IMR-90 (cell line): Measurements from ENCODE around the gene TMEM45A. TPM values are rescaled to one million over a fixed set of nuclear protein-coding genes. Genes with fewer than 3 reads are reported as not detected.

ENCODE experiments used
- ATAC-seq: fragments of 200-7000 bp; cut with Tn5 transposase; 2 replicates; pipeline ENCODE4 v1.9.1; 2020; ENCODE audit warnings: low read depth, mild to moderate bottlenecking, moderate library complexity
- BruUV-seq: library from RNA; stranded (reverse); fragments of 400-500 nt; replicated peaks from 2 replicates; lab custom pipeline; 2021; lab: Mats Ljungman, UMichigan
- CTCF ChIA-PET: fragments of 300-600 bp; formaldehyde crosslinking; extraction: SDS; loops from one replicate; lab custom pipeline; 2021; ENCODE audit warnings: antibody characterized with exemption; lab: Yijun Ruan, JAX
- POLR2A ChIA-PET: fragments of 300-600 bp; sonication (Branson Sonifier 250); formaldehyde crosslinking; loops from one replicate; lab custom pipeline; 2022; ENCODE audit warnings: antibody characterized with exemption; ENCODE audit not compliant: unreplicated experiment; lab: Charles Lee
- DNase-seq: peaks from one replicate; pipeline ENCODE4 v3.0.0; 2013
- H2AFZ ChIP-seq: replicated peaks from 2 replicates; pipeline ENCODE3; 2013; ENCODE audit warnings: low read length, mild to moderate bottlenecking; ENCODE audit not compliant: poor library complexity
- H2AK5ac ChIP-seq: 2 replicates; pipeline ENCODE4 v1.6.1; 2013; ENCODE audit warnings: low read depth, low read length, inconsistent platforms
- H2AK9ac ChIP-seq: replicated peaks from 2 replicates; pipeline ENCODE3; 2013; ENCODE audit warnings: mild to moderate bottlenecking, low read depth, low read length, moderate library complexity; ENCODE audit not compliant: poor library complexity
- H2BK120ac ChIP-seq: 2 replicates; pipeline ENCODE4 v1.6.1; 2013; ENCODE audit warnings: low read depth, low read length, inconsistent platforms
- H2BK15ac ChIP-seq: 3 replicates; pipeline ENCODE4 v1.6.1; 2013; ENCODE audit warnings: low read depth, low read length, inconsistent platforms
- H2BK20ac ChIP-seq: 2 replicates; pipeline ENCODE4 v1.6.1; 2013; ENCODE audit warnings: low read depth, mild to moderate bottlenecking, inconsistent platforms, low read length, moderate library complexity
- H2BK5ac ChIP-seq: 2 replicates; pipeline ENCODE4 v1.6.1; 2013; ENCODE audit warnings: mild to moderate bottlenecking, low read depth, low read length, inconsistent platforms; ENCODE audit not compliant: poor library complexity, severe bottlenecking
- H3K14ac ChIP-seq: replicated peaks from 2 replicates; pipeline ENCODE4 v1.6.1; 2013; ENCODE audit warnings: low read depth, low read length, inconsistent platforms
- H3K18ac ChIP-seq: 2 replicates; pipeline ENCODE4 v1.6.1; 2013; ENCODE audit warnings: low read depth, low read length, control low read depth
- H3K23ac ChIP-seq: 2 replicates; pipeline ENCODE4 v1.6.1; 2013; ENCODE audit warnings: low read depth, low read length, inconsistent platforms
- H3K27ac ChIP-seq: 2 replicates; pipeline ENCODE4 v1.5.1; 2013; ENCODE audit warnings: mild to moderate bottlenecking, control low read depth, low read length; ENCODE audit not compliant: insufficient read depth
- H3K27me3 ChIP-seq: 2 replicates; pipeline ENCODE4 v1.6.1; 2013; ENCODE audit warnings: low read length; ENCODE audit not compliant: control insufficient read depth, insufficient read depth
- H3K36me3 ChIP-seq: 2 replicates; pipeline ENCODE4 v1.6.1; 2013; ENCODE audit warnings: low read length, mixed read lengths; ENCODE audit not compliant: control insufficient read depth, insufficient read depth
- H3K4ac ChIP-seq: 2 replicates; pipeline ENCODE4 v1.6.1; 2013; ENCODE audit warnings: low read depth, low read length, inconsistent platforms
- H3K4me1 ChIP-seq: 2 replicates; pipeline ENCODE4 v1.6.1; 2013; ENCODE audit warnings: low read length, mixed read lengths; ENCODE audit not compliant: control insufficient read depth, insufficient read depth
- H3K4me2 ChIP-seq: 2 replicates; pipeline ENCODE4 v1.6.1; 2013; ENCODE audit warnings: low read depth, mild to moderate bottlenecking, control low read depth, low read length, moderate library complexity
- H3K4me3 ChIP-seq: 2 replicates; pipeline ENCODE4 v1.5.1; 2013; ENCODE audit warnings: low read depth, mild to moderate bottlenecking, control low read depth, low read length, moderate library complexity; ENCODE audit not compliant: insufficient read depth
- H3K56ac ChIP-seq: 2 replicates; pipeline ENCODE4 v1.6.1; 2013; ENCODE audit warnings: low read length, inconsistent platforms; ENCODE audit not compliant: insufficient read depth; ENCODE audit errors: extremely low read depth
- H3K79me1 ChIP-seq, 2 experiments: 2 replicates each; pipeline ENCODE4 v1.6.1; 2013; ENCODE audit warnings: low read length in 2 of 2, inconsistent platforms in 1 of 2, low read depth in 1 of 2
- H3K9ac ChIP-seq: 2 replicates; pipeline ENCODE4 v1.6.1; 2013; ENCODE audit warnings: low read depth, low read length, control low read depth
- H3K9me1 ChIP-seq: 2 replicates; pipeline ENCODE4 v1.6.1; 2013; ENCODE audit warnings: low read length, inconsistent platforms; ENCODE audit not compliant: insufficient read depth
- H3K9me3 ChIP-seq: 2 replicates; pipeline ENCODE4 v1.6.1; 2013; ENCODE audit warnings: low read length; ENCODE audit not compliant: control insufficient read depth, insufficient read depth
- H4K20me1 ChIP-seq: 2 replicates; pipeline ENCODE4 v1.6.1; 2013; ENCODE audit warnings: low read length, inconsistent platforms; ENCODE audit not compliant: insufficient read depth
- H4K5ac ChIP-seq: 2 replicates; pipeline ENCODE4 v1.6.1; 2013; ENCODE audit warnings: mild to moderate bottlenecking, low read depth, low read length, control low read depth
- H4K8ac ChIP-seq, 2 experiments: 2 replicates each; pipeline ENCODE4 v1.6.1; 2013; ENCODE audit warnings: low read depth in 2 of 2, low read length in 2 of 2, control low read depth in 1 of 2, inconsistent platforms in 1 of 2
- H4K91ac ChIP-seq: 2 replicates; pipeline ENCODE4 v1.6.1; 2013; ENCODE audit warnings: low read depth, low read length, inconsistent platforms; ENCODE audit not compliant: insufficient read depth
- BHLHE40 ChIP-seq: fragments of 150-350 bp; IDR thresholded peaks from 2 replicates; pipeline ENCODE4 v1.6.1; 2016; ENCODE audit warnings: mild to moderate bottlenecking, low read depth, low read length
- CEBPB ChIP-seq: IDR thresholded peaks from 2 replicates; pipeline ENCODE4 v1.6.1; 2012; ENCODE audit warnings: low read depth, low read length, improper control_type of control experiment
- CHD1 ChIP-seq: IDR thresholded peaks from 2 replicates; pipeline ENCODE4 v1.6.1; 2012; ENCODE audit warnings: low read depth, low read length, improper control_type of control experiment
- FOS ChIP-seq: fragments of 150-350 bp; IDR thresholded peaks from 2 replicates; pipeline ENCODE4 v1.6.1; 2016; ENCODE audit warnings: low read depth, low read length
- MAFK ChIP-seq: IDR thresholded peaks from 2 replicates; pipeline ENCODE4 v1.6.1; 2012; ENCODE audit warnings: low read depth, low read length, improper control_type of control experiment
- MAZ ChIP-seq: IDR thresholded peaks from 2 replicates; pipeline ENCODE4 v1.6.1; 2012; ENCODE audit warnings: low read depth, mild to moderate bottlenecking, low read length, improper control_type of control experiment, moderate library complexity, borderline replicate concordance
- MXI1 ChIP-seq: IDR thresholded peaks from 2 replicates; pipeline ENCODE4 v1.6.1; 2012; ENCODE audit warnings: low read depth, mild to moderate bottlenecking, low read length, moderate library complexity, borderline replicate concordance
- NFE2L2 ChIP-seq: fragments of 150-350 bp; IDR thresholded peaks from 2 replicates; pipeline ENCODE4 v1.6.1; 2016; ENCODE audit warnings: low read depth, mild to moderate bottlenecking, low read length
- POLR2A ChIP-seq: IDR thresholded peaks from 2 replicates; pipeline ENCODE4 v1.6.1; 2012; ENCODE audit warnings: mild to moderate bottlenecking, low read depth, low read length
- RAD21 ChIP-seq: IDR thresholded peaks from 2 replicates; pipeline ENCODE4 v1.6.1; 2012; ENCODE audit warnings: low read length, improper control_type of control experiment
- RCOR1 ChIP-seq: IDR thresholded peaks from 2 replicates; pipeline ENCODE4 v1.6.1; 2012; ENCODE audit warnings: mild to moderate bottlenecking, low read length, improper control_type of control experiment; ENCODE audit not compliant: insufficient replicate concordance
- RFX5 ChIP-seq: IDR thresholded peaks from 2 replicates; pipeline ENCODE4 v1.8.0; 2012; ENCODE audit warnings: low read depth, mild to moderate bottlenecking, low read length, moderate library complexity
- SMC3 ChIP-seq: fragments of 150-350 bp; IDR thresholded peaks from 2 replicates; pipeline ENCODE4 v1.6.1; 2016; ENCODE audit warnings: low read depth, mild to moderate bottlenecking, antibody characterized with exemption, low read length, moderate library complexity
- WGBS, 2 experiments: methylation state at CpG; one replicate each; pipeline versions ENCODE4 v1.1.5 to v1.1.7; 2013; ENCODE audit warnings: missing lambda C conversion rate in 2 of 2; ENCODE audit not compliant: insufficient read length in 1 of 2; ENCODE audit errors: extremely low coverage in 2 of 2; 5-methylcytosine and 5-hydroxymethylcytosine counted together
- dilution Hi-C: fragments of 300-500 bp; cut with HindIII; formaldehyde crosslinking; loops from one replicate; pipeline ENCODE4 v1.14.3; 2018; ENCODE audit warnings: low sequenced_read_pairs; ENCODE audit not compliant: unreplicated experiment
- in situ Hi-C: fragments of 300-500 bp; cut with MboI; formaldehyde crosslinking; loops from 3 replicates; pipeline ENCODE4 v1.14.3; 2019; ENCODE audit warnings: low sequenced_read_pairs, inconsistent platforms, mixed read lengths
- intact Hi-C: fragments of 100-400 bp; cut with micrococcal nuclease; formaldehyde crosslinking; loops from 2 replicates; pipeline ENCODE4 v1.10.0; 2022
- polyA plus RNA-seq, 3 experiments: library from polyadenylated mRNA; depleted of rRNA; stranded (reverse); fragments of >200 nt; gene quantifications; 2 replicates each; pipeline ENCODE4 v1.2.3, GENCODE V29; 2012; ENCODE audit warnings: low replicate concordance in 1 of 3
- total RNA-seq: library from RNA; depleted of rRNA; stranded (reverse); fragments of >200 nt; gene quantifications from 2 replicates; pipeline ENCODE4 v1.2.3, GENCODE V29; 2012
- TF ChIP-seq, protein P1 (sequence below): conservative IDR thresholded peaks from 2 replicates; pipeline ENCODE4 v1.5.1; 2012; ENCODE audit warnings: mild to moderate bottlenecking, low read depth, low read length, improper control_type of control experiment
- TF ChIP-seq, protein P2 (sequence below): fragments of 150-350 bp; IDR thresholded peaks from 2 replicates; pipeline ENCODE4 v1.6.1; 2017; ENCODE audit warnings: mild to moderate bottlenecking, antibody characterized with exemption, low read length, low read depth
- TF ChIP-seq, protein P3 (sequence below): fragments of 150-350 bp; IDR thresholded peaks from 2 replicates; pipeline ENCODE4 v1.6.1; 2016; ENCODE audit warnings: low read depth, mild to moderate bottlenecking, low read length, moderate library complexity, borderline replicate concordance

The TMEM45A gene
- total and polyA plus RNA-seq, 2 of the 4 experiments (the other 2 are of a cell fraction): 13.6 to 21.7 TPM

DNA sequence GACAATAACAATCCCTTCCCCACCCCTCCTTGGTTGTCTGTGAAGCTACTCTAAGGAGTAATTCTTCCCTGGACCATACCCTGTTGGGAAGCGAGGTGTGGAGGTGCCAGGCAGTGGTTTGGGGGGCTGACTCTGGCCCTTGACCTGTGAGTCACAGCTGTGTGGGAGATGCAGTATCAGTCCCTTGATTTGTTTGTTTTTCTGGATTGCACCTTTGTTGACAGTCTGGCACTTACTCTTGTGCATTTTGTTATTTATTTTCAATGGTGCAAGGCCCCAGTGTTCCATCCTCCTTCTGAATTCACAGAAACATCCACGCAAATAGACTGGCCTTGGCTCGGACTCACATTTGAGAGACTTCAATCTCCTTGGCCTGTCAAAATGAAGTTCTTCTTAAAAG is 29.7 kb downstream of the TMEM45A start:
- no peak overlapping the region for H3K56ac ChIP-seq
- POLR2A ChIA-PET: no interaction called here
- H3K4me1 ChIP-seq: 0 out of 2 replicates have a peak, but pooled peaks cover 2% of the 10 kb centered on the region
- no peak overlapping the region for H3K4me2 ChIP-seq
- CTCF ChIA-PET: no interaction called here
- TF ChIP-seq POLR2A (no peak), FOS (no peak), MAZ (no peak), CHD1 (no peak), RAD21 (no peak), CEBPB (no peak), SMC3 (no peak), MAFK (no peak), MXI1 (no peak), RFX5 (no peak), NFE2L2 (no peak), BHLHE40 (no peak), RCOR1 (no peak)
- TF ChIP-seq, protein P1, sequence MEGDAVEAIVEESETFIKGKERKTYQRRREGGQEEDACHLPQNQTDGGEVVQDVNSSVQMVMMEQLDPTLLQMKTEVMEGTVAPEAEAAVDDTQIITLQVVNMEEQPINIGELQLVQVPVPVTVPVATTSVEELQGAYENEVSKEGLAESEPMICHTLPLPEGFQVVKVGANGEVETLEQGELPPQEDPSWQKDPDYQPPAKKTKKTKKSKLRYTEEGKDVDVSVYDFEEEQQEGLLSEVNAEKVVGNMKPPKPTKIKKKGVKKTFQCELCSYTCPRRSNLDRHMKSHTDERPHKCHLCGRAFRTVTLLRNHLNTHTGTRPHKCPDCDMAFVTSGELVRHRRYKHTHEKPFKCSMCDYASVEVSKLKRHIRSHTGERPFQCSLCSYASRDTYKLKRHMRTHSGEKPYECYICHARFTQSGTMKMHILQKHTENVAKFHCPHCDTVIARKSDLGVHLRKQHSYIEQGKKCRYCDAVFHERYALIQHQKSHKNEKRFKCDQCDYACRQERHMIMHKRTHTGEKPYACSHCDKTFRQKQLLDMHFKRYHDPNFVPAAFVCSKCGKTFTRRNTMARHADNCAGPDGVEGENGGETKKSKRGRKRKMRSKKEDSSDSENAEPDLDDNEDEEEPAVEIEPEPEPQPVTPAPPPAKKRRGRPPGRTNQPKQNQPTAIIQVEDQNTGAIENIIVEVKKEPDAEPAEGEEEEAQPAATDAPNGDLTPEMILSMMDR: no peak
- TF ChIP-seq, protein P2, sequence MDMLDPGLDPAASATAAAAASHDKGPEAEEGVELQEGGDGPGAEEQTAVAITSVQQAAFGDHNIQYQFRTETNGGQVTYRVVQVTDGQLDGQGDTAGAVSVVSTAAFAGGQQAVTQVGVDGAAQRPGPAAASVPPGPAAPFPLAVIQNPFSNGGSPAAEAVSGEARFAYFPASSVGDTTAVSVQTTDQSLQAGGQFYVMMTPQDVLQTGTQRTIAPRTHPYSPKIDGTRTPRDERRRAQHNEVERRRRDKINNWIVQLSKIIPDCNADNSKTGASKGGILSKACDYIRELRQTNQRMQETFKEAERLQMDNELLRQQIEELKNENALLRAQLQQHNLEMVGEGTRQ: no peak
- TF ChIP-seq, protein P3, sequence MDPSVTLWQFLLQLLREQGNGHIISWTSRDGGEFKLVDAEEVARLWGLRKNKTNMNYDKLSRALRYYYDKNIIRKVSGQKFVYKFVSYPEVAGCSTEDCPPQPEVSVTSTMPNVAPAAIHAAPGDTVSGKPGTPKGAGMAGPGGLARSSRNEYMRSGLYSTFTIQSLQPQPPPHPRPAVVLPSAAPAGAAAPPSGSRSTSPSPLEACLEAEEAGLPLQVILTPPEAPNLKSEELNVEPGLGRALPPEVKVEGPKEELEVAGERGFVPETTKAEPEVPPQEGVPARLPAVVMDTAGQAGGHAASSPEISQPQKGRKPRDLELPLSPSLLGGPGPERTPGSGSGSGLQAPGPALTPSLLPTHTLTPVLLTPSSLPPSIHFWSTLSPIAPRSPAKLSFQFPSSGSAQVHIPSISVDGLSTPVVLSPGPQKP: no peak
- H3K36me3 ChIP-seq: no peaks in the 10 kb centered on the region; the same call in 1 of the 2 replicates
- in situ Hi-C loops (no loop called here), dilution Hi-C loops (no loop called here), intact Hi-C loops (no loop called here)
- H4K20me1 ChIP-seq: no peaks in the 10 kb centered on the region
- H3K23ac ChIP-seq: no peak overlapping the region
- ATAC-seq (no peak), DNase-seq (no peak)
- H2AFZ ChIP-seq: no peak overlapping the region
- no peak overlapping the region for H4K8ac ChIP-seq
- no peaks in the 10 kb centered on the region for H3K27me3 ChIP-seq
- no peak overlapping the region for H2BK5ac ChIP-seq
- no peak overlapping the region for H2AK9ac ChIP-seq
- no peak overlapping the region for H3K14ac ChIP-seq
- BruUV-seq: no TSS peak
- no peak overlapping the region for H2BK120ac ChIP-seq
- H3K18ac ChIP-seq: no peak overlapping the region
- H3K4ac ChIP-seq: no peak overlapping the region
- no peaks in the 10 kb centered on the region for H3K9me3 ChIP-seq
- H2BK20ac ChIP-seq: no peak overlapping the region
- 100% methylated on average over 2 of the region's 3 CpGs; no CpG with 5 or more reads in 1 of the 2 experiments for WGBS, 2 experiments
- H3K9ac ChIP-seq: no peak overlapping the region
- no peak overlapping the region for H3K27ac ChIP-seq
- no peak overlapping the region for H4K5ac ChIP-seq
- no peak overlapping the region for H3K4me3 ChIP-seq
- H2AK5ac ChIP-seq: no peak overlapping the region
- no peak overlapping the region for H4K91ac ChIP-seq
- H3K9me1 ChIP-seq: peaks cover 7% of the 10 kb centered on the region; the same call in 1 of the 2 replicates
- no peak overlapping the region for H2BK15ac ChIP-seq
- H3K79me1 ChIP-seq: no peaks in the 10 kb centered on the region
